Activated CD4-positive, alpha-beta T cell treated with anti-CD3 and anti-CD28 coated beads, Interleukin-2, amount 50 U/mL, for 48 hours (primary cell): Measurements from ENCODE around the gene SENP1.
A peak's percentile ranks its signal among the peaks of the same experiment; 100 is the strongest.
"Not testable (repeated sequence)": the region's sequence is repeated elsewhere in the genome, so short reads cannot be mapped to it uniquely, and the experiment has no call there.

Experiments used
- DNase-seq, 2 experiments: peaks; one replicate each; pipeline ENCODE4 v3.0.0-alpha.2; 2020

Gene SENP1

DNA sequence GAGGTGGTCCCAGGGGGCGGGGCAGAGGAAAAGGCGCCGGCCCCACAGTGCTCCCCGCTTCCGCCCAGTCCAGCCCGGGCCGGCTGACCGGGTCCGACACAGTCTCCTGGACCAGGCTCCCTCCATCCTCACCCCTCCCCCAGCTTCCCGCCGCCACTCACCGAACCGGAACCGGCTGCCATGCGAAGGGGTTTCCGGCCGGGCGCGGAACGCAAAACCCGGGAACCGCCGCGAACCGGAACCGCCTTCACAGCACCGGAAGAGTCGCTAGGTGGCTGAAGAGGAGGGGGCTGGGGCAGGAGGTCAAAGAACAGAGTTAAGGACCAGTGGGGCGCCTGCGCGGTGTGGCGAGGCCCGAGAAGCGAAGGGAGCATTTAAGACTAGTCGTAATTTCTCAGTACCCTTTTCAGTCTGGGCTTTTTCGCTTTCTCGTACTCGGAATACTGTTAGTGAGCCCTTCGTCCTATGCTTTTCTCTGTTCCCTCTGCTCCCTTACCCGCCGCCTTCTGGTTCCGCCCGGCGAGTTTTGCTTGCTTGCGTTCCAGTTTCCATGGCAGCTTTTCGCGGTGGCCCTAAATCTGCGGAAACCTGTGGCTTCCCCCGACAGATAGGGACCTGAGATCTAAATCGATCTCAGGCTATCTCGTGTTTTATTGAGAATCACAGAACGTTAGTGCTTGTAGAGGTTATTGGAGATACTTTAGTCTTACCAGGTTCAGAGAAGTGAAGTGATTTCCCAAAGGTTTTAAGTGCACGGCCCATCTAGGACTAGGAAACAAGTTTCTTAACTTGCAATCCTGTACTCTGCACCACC is at the start of gene SENP1:
Gene SENP1 (minus strand): TSS at position 213 of the 814 bp plus-strand sequence. CDS start 4,607 bp downstream, outside the sequence.
- DNase-seq = peak; percentile 92 to 93

DNA sequence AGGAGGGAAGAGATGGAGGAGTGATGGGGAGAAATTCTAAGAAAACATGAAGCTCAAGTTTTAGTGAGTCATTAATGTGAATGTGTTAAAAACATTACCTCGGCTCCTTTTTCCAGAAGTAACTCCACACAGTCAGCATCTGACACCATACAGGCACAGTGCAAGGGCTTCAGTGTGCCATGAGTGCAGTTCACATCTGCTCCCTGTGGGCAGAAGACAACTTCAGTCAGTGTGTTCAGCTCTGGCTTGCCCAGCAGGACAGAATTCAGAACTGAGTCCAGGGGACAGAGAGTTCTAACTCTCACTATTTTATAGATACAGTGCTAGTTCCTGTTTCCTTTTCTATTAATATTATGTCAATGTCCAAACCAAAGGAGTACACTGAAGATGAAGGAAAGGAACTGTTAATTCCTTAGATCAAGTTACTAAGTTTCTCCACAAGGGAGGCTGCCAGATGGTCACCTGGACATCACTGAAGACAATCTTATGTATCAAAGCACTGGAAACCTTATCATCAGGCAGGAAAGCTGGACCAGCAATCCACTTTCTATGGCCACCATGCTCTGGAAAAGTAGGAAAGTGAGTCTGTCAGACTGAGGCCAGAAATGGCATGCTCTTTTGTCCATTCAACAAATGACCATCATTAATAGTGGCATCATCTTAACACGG is 45.4 kb upstream of the SENP1 start:
- DNase-seq = peak in 1 of 2 experiments; percentile 9

DNA sequence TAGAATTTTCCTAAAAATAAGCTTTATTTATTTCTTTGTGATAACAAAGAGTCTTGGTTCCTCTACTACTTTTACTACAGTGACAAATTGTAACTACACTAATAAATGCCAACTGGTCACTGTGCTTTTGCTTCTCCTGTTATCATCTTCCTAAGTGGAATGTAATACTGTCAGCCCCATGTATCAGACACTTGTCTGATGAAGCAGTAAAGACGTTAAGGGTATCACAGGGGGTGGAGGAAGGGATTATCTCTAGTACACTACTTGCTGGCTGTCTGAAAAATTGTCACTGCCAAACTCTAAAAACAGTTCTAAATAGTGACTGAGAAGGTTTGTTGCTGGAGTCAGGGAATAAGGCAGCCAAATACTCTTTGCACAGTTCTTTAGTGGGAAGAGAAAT is 40.1 kb upstream of the SENP1 start:
- no peak for DNase-seq

DNA sequence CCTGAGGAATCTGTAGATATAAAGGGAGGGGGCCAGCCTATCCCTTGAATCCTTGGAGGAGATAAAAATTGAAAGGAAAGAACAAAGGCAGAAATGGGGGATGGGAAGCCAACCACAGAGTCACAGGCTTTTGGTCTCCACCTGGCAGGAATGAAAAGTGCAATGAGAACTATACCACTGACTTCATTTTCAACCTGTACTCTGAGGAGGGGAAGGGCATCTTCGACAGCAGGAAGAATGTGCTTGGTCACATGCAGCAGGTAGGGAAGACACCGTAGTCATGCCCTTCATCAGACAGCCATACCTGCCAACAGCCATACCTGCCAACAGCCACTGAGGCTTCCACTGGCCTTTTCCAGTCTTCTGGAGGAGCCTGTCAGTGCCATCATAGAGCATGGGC is 38.0 kb upstream of the SENP1 start:
- no peak for DNase-seq

DNA sequence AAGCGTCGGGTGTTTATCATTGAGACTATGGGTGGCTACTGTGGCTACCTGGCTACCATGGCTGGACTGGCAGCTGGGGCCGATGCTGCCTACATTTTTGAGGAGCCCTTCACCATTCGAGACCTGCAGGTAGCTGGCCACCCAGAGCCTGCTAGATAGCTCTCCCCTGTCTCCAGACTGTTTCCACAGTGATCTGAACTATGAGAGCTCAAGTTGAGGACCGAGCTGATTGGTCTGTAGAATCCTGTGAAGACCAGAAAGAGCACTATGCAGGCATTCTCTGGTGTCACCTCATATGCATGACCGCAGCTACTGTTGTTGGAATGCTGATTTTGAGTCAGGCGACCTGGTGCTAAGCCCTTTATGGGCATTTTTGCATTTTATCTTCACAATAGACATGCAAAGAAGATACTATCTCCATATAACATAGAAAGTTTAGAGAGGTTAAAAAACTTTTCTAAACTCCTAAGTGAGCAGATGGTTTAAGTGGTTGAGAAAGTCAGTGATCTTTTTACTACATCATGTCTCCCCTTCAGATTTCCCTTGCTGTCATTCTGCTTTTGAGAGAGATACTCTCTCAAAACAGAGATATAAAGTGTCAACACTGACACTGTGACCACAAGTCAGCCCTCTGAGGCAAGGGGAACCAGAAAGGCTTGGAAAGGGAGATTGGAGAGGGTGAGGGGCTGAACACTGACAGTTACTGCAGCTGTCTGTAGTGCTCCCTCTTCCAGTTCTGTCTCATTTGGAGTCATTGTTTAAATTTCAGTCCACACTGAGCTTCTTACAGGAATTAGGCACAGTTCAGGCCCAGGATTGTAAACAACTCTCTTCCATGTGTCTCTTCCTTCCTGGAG is 37.2 kb upstream of the SENP1 start:
- DNase-seq = no peak

DNA sequence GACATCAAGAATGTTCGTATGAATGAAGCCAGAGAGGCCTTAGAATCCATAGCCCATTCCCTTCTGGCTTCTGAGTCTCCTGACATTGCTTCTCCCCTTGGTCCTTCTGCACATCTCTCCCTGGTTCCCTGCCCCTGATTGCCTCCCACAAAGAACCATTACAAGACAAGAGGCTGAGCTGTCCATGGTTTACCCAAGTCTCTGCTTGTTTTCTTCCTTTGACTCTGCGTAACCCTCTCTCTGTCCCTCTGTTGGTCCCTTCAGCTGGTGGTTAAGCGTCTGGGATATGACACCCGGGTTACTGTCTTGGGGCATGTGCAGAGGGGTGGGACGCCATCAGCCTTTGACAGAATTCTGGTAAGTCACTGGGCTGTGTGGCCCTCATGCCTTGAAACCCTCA is 29.1 kb upstream of the SENP1 start:
- DNase-seq = no peak

DNA sequence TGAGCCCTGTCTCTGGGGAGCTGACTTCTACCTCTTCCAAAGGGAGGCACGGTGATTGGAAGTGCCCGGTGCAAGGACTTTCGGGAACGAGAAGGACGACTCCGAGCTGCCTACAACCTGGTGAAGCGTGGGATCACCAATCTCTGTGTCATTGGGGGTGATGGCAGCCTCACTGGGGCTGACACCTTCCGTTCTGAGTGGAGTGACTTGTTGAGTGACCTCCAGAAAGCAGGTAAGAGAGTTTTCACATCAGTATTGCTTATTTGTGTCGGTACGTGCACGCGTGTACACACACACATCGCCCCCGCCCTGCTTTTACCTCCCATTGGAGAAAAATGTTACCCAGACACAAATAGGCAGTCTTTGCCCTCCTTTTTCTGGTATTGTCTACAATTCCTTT is 26.9 kb upstream of the SENP1 start:
- no peak for DNase-seq

DNA sequence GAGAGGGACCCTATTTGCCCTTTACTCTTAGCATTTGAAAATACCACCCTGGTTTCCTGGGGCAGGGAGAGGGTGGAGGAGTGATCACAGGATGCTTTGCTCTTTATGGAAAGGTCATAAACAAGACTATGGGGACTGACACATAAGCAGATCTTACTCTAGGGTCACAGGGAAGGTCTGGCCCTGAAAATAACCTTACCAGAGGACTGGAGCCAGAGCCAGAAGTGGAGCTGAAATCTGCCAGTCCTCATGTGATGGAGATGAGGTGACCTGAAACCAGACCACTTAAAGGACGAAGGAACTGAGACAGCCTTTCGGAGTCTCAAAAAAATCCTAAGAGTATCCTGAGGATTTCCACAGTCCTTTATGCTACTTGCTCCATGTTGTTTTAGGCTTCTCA is 25.6 kb upstream of the SENP1 start:
- DNase-seq = no peak

DNA sequence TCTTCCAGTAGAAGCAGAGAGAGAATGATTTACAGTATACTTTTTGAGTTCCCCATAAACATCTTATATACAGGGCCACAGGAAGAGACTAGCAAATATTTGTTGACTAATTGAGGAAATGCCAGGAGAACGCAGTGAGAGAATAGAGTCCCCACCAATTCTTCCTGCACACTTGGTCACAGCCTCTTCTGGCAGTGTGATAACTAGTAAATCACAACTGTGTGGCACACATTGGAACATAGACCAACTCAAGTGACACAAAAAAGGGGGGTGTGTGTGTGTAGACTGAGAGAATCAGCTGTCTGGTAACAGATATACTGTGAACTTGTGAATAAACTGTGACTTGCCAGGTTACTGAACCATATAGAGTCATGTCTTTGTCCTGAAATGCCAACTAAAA is 23.5 kb upstream of the SENP1 start:
- no peak for DNase-seq

DNA sequence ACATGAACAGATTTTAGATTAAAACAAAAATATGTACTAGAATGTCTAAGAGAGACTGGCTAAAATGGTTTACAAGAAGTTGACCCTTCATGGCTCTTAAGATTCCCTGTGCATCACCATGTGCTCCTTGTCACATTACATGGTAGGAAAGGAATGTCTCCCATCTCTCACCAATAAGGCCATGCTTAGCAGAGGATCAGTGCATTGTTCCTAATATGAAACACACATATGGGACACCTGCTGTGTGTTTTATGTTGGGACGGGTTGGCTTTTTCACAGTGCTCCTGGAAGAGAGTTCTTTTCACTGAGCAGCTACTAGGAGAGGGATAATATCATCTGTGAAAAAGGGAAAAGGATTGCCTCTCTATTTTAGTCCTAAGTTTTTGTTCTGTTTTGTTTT is 22.9 kb upstream of the SENP1 start:
- no peak for DNase-seq

DNA sequence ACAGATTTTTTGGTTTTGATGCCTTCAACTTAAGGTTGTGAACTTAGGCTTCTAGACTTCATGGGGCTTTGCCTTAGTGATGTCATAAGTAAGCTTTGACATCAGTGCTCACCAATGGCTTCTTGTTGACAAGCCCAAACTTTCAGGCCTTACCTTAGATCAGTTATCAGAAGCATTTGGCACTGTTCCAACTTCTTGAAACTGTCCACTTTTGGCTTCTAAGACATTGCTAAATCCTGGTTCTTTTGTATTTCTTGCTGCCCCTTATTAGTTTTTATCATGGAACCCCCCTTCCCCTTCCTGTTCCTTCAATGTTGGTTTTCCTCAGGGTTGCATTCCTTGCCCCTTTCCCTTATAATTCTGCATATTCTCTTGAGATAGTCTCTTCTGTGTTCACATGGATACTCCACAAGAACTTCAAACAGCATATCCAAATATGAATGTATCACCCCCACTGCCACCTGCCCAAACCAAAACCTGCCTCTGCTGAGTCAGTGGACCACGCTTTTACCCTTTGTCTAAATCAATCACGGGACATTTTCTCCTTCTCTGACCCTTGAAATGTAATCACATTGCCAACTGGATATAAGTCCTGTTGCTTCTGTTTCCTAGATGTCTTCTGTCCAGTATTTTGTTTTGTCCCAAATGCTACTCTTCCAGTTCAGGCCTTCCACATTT is 21.2 kb upstream of the SENP1 start:
- DNase-seq = no peak

DNA sequence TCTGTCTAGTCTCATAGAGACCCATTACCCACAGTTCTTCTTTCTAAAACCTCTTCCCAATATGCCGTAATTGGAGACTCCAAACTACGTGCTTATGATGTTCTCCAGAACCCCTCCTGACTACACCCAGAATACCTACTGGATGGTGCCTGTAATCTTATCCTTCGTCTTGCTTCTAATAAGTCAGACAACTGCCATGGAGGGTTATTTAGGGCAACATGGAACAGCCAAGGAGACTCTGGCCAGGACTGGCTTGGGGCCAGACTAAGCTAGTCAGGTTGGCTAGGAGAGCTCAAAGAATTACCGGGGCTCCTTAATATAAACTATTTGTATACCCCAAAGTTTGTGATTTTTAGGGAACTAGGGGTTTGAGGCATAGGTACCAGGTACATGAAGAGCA is 20.1 kb upstream of the SENP1 start:
- no peak for DNase-seq

DNA sequence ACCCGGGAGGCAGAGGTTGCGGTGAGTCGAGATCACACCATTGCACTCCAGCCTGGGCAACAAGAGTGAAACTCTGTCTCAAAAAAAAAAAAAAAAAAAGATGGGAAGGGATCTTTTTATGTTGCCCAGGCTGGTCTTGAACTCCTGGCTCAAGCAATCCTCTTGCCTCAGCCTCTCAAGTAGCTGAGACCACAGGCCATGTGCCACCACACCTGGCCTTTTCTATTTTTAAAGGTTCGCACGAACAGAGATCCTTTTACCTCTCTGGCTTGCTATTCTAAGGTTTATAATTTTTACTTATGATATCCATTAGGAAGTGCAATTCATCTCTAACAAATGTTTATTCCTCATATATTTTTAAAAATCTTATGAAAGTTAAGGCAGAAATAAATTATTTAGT is 19.7 kb upstream of the SENP1 start:
- not testable (repeated sequence) for DNase-seq

DNA sequence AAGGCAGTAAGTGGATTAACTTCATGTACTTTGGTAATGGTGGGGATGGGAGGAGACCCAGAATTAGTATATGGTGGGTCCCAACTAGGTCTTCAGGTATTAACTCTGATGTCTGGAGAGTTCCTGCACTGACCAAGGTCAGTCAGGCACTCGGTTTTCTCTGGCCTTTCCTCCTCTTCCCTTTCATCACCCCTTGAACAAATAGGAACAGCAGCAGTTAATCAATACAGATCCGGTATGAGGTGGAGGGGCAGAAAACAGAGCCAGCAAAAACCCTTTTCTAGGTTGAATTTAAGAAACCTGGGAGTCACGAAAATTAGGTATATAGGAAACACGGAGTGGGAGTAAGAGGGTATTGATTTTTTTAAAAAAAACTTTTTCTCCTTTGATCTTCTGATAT is 17.3 kb upstream of the SENP1 start:
- no peak for DNase-seq

DNA sequence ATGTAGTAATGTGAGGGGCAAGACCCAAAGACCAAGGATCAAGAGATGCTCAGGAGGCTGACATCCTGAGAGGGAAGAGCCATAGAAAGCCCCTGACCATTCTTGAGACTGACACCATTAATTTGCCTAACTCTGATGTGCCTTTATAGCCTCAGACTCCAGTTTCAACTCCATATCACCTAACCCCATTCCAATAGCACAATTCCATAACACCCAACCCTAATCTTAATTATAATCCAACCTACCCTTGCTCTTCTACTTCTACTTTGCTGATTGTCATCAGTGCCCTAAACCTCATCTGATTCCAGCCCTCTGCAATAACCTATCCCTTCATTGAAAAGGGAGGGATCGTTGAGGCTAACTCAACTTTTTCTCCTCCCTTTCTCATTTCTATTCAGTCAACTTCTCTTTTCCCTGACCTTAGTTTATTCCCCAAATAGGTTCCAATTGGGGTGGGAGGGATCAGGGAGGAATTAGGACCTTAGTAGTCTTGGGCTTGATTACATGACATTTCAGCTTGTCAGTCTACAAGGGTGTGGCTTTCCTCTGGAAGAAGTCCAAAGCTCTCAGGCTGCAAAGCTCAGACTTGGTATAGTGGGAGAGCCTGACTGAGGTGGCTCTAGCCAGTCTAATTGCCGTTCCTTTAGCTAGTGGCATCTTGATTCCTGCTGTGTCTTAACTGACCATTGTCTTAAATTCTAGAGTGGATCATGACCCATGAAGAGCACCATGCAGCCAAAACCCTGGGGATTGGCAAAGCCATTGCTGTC is 16.4 kb upstream of the SENP1 start:
- no peak for DNase-seq

DNA sequence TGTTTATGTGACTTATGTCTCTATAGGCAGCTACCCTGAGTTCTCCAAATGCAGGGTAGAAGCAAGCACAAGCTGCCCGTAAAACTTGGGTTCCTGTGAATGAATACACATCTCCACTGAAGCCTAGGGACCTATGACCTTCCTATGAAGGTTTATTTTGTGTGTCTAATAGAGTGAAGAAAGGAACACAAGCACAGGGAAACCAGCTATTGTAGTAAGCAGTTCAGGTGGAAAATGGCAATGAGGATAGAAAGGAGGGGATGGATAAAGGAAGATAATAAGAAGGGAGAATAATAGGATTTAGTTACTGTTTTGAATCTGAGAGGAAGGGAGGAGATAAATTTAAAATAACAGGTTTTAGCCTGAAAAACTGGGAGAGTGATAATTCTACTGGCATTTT is 15.6 kb upstream of the SENP1 start:
- DNase-seq = no peak

DNA sequence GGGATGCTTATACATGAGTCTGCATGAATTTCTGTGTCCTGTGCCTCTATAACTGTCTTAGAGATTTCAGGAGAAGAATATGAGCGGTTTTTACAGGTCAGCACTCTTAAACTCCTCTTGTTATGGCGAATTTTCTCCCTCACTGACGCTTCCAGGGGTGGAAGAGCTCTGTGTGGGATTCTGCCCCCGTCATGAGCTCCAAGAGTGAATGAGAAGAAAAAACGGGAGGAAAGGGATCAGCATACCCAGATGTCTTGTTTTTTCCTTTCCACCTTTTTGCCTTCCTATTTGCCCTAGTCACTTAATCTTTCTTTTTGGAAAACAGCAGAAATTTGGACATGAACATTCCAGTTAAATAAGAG is 13.9 kb upstream of the SENP1 start:
- DNase-seq = no peak

DNA sequence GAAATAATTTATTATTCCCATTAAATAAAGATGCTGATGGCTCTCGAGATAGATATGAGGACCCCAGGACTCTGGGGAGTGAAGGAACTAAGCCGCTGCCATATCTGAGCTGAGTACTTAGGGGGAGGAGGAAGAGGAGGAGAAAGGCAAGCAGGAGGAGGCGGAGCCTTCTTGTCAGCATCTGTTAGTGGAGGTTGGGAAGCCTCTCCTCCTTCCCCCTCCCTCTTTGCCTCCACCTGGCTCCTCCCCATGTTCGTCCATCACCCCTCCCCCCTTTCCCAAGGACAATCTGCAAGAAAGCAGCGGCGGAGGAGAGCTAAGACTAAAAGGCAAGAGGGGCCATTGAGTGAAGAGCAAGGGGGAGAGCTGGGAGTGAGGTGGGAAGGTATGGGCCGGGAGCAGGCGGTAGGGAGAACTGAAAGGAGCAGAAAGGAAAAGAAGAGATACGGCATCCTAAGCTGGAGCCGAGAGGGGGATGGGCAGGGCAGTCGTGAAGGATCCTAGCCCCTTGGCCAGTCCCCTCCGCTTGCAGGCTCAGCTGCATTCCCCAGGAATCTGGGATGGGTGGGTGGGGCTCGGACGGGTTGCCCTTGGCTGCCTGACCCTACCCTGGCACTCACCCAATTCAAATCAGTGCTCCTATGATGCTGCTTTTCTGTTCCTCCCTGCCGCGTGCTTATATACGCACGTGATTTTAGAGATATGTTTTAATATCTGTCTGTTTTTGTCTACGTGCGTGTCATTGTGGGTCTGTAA is 13.4 kb upstream of the SENP1 start, which contains the start of gene PFKM:
Gene PFKM (plus strand): TSS at position 287 of the 756 bp plus-strand sequence. CDS start 3,411 bp downstream, outside the sequence.
- DNase-seq = peak; percentile 80 to 86

DNA sequence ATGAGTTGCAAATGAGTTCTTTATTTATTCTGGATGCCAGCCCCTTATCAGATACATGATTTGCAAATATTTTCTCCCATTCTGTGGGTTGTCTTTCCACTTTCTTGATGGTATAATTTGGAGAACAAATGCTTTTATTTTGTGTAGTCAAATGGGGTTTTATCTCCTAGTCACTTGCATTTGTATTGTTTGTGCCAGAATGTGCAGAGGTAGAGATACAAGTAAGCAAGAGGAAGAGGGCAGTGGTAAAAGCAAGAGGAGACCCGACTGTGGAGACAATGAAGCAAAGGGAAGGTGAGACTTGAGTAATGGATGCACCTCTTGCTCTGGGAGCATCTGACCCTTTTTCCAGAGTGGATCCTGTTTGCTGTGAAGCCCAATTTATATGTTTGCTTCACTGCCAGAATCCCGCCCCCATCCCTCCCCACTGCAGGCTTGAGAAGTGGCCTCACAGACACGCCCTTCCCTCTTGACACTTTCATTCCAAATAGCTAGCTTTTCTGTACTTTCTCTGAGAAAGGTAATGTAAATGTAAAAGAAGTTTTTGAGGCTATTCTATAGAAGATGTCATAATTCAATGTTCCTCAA is 12.5 kb upstream of the SENP1 start:
- DNase-seq = no peak

DNA sequence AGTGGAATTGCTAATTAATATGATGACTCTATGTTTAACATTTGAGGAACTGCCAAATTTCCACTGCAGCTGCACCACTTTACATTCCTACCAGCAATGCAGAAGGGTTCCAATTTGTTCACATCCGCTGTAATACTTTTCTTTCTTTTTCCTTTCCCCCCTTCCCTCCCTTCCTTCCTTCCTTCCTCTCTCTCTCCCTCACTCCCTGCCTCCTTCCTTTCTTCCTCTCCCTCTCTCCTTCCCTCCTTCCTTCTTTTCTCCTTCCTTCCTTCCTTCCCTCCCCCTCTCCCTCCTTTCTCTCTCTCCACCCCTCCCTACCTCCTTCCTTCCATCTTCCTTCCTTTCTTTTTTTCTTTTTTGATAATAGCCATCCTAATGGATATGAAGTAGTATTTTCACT is 10.1 kb upstream of the SENP1 start:
- no peak for DNase-seq

DNA sequence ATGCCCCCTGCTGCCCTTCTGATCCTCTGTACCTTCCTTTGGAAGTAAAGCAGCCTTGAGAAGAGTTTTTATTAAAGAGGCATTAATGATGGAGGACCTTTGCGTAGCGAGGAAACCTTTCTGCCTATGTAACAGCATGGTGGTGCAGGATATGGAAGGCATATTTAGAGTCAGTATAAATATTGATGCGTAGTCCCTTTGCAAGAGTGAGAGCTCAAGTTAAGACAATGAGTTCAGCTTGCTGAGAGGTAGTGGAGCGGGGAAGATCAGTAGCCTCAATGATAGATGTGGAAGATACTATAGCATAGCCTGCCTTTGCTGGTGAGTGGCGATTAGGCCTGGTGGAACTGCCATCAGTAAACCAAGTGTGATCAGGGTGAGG is 5.4 kb upstream of the SENP1 start:
- not testable (repeated sequence) for DNase-seq
